Tibial nerve (tissue), 4 donors: ENCODE data around the gene OPCML. TPM values are rescaled to one million over a fixed set of nuclear protein-coding genes. Genes with fewer than 3 reads are reported as not detected.

Experiments
- DNase-seq, 2 donors: peaks; one replicate each; pipeline ENCODE4 v3.0.0-alpha.2; 2019; ENCODE audit warnings: low spot score in 2 of 2
- H3K27ac ChIP-seq, 4 donors: fragments of 200-600 bp; sonication (generic) in 3 of 4; one replicate each; pipeline ENCODE4 v1.5.1; 2017 to 2019; ENCODE audit warnings: mild to moderate bottlenecking in 1 of 4
- H3K27me3 ChIP-seq, 2 donors: fragments of 200-600 bp; sonication (generic) in 1 of 2; one replicate each; pipeline versions ENCODE4 v1.5.1 to v1.6.0; 2017 to 2019
- H3K36me3 ChIP-seq, 3 donors: fragments of 200-600 bp; sonication (generic); one replicate each; pipeline ENCODE4 v1.5.1; 2018 to 2019
- H3K4me1 ChIP-seq, 4 donors: fragments of 200-600 bp; sonication (generic) in 3 of 4; one replicate each; pipeline ENCODE4 v1.5.1; 2017 to 2019
- H3K4me3 ChIP-seq, 4 donors: fragments of 200-600 bp; sonication (generic) in 3 of 4; one replicate each; pipeline ENCODE4 v1.5.1; 2017 to 2019; ENCODE audit warnings: mild to moderate bottlenecking in 1 of 4, moderate library complexity in 1 of 4
- H3K9me3 ChIP-seq, 4 donors: fragments of 200-600 bp; sonication (generic) in 3 of 4; one replicate each; pipeline ENCODE4 v1.5.1; 2017 to 2019
- CTCF ChIP-seq, 5 experiments: fragments of 200-600 bp in 3 of 5; fragments of 450-650 bp in 2 of 5; sonication (generic) in 3 of 5; IDR thresholded peaks; one replicate each; pipeline ENCODE4 v1.5.1; 2016 to 2019; ENCODE audit warnings: antibody characterized with exemption in 5 of 5, mild to moderate bottlenecking in 3 of 5, moderate library complexity in 2 of 5
- EP300 ChIP-seq, 2 donors: sonication (generic); formaldehyde crosslinking; IDR thresholded peaks; one replicate each; pipeline ENCODE4 v1.6.1; 2017; ENCODE audit warnings: antibody characterized with exemption in 2 of 2, mild to moderate bottlenecking in 1 of 2
- POLR2A ChIP-seq, 2 donors: fragments of 450-650 bp; IDR thresholded peaks; one replicate each; pipeline ENCODE4 v1.6.1; 2017; ENCODE audit warnings: antibody characterized with exemption in 2 of 2, mild to moderate bottlenecking in 2 of 2, moderate library complexity in 2 of 2
- WGBS, 2 donors: methylation state at CpG; one replicate each; pipeline ENCODE4 v1.1.5; 2018; 5-methylcytosine and 5-hydroxymethylcytosine counted together
- total RNA-seq, 4 donors: library from RNA; depleted of rRNA; stranded (reverse); fragments of >200 nt; gene quantifications; one replicate each; pipeline ENCODE4 v1.1.0, GENCODE V29; 2016

The OPCML gene
- total RNA-seq, 4 donors from 2014 or later, result 1.0 to 10.8 (median 1.9) TPM

DNA sequence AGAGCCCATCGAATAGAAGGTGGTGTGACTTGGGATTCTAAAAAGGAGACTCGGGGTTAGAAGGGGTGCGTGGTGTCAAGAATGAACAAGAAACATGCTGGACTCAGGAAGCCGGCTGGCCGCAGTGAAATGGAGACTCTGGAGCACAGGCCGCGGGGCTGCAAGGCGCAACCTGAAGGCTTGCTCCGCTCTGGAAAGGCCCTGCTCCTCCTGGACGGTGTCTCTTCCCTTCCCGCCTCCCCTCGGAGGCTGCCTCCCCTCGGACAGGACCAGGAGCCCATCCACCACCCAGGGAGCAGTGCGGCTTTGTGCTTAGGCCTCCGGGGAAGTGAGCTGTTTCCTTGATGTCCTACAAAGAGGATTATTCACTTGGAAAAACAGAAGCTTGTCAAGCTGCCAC, 170.1 kb downstream of the OPCML start:
- DNase-seq, result no peak
- TF ChIP-seq POLR2A (IDR thresholded peaks at IDR 0.05), result no peak
- no peak for TF ChIP-seq CTCF (IDR thresholded peaks at IDR 0.05)
- TF ChIP-seq EP300 (IDR thresholded peaks at IDR 0.05), result no peak
- Histone ChIP-seq H3K36me3 (no peaks in the 10 kb centered on the region), H3K27me3 (no peaks in the 10 kb centered on the region), H3K4me1 (no peaks in the 10 kb centered on the region), H3K27ac (no peak overlapping the region), H3K4me3 (no peak overlapping the region), H3K9me3 (peaks cover 0 to 7% (median 0%) of the 10 kb centered on the region in 4 donors)
- WGBS, 2 donors, result 83 to 86% methylated on average over 15 of the region's 15 CpGs

- Histone ChIP-seq H3K36me3 (no peaks in the 10 kb centered on the region), H3K9me3 (peaks cover 0 to 7% (median 0%) of the 10 kb centered on the region in 4 donors), H3K4me3 (no peak overlapping the region), H3K27ac (no peak overlapping the region), H3K27me3 (no peaks in the 10 kb centered on the region), H3K4me1 (no peaks in the 10 kb centered on the region)
- no peak for DNase-seq
- TF ChIP-seq EP300 (IDR thresholded peaks at IDR 0.05) (no peak), CTCF (IDR thresholded peaks at IDR 0.05) (no peak), POLR2A (IDR thresholded peaks at IDR 0.05) (no peak)
- 91 to 93% methylated on average over 17 to 21 of the region's 21 CpGs for WGBS, 2 donors
Measured at GRCh38 chr11:133361689-133361994, 170.7 kb downstream of the OPCML start.

DNA sequence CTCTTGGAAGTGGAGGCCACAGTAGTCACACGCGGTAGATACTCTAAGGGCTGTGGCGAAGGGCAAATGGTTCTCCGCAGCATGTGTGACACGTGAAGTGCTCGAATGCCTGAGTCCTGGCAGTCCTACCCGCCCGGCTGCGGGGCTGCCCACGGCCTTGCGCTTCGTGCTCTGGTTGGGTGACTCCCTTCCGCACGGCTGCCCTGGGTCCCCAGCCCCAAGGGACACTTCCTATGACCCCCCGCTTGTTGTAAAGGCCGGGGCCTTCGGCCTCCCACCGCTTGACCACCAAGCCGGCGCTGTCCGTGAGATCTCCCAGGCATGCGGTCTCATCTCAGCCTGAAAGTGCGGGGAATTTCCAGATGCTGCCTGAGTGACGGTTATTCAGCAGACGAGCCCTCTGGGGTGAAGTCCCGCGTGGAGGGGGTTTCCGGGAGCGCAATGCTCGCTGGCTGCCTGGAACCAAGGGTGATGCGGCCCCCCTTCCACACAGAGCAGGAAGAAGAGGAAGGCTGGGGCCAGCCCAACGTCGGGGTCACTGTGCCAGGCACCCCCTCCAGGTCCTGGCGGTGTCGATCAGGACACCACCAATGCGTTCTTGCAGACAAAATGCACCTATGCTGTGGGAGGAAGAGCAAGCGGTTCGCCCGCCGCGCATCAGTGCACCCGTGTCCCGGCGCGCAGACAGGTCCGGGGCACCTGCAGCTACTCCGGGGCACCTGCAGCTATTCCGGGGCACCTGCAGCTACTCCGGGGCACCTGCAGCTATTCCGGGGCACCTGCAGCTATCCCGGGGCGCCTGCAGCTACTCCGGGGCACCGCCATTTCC, 171.2 kb downstream of the OPCML start:
- DNase-seq, result no peak
- WGBS, 2 donors, result 90 to 95% methylated on average over 46 to 48 of the region's 54 CpGs
- no peak overlapping the region for H3K4me3 ChIP-seq
- H3K27ac ChIP-seq, result no peak overlapping the region
- peaks cover 0 to 7% (median 0%) of the 10 kb centered on the region in 4 donors for H3K9me3 ChIP-seq
- H3K27me3 ChIP-seq, result no peaks in the 10 kb centered on the region
- TF ChIP-seq CTCF (IDR thresholded peaks at IDR 0.05) (no peak), POLR2A (IDR thresholded peaks at IDR 0.05) (no peak), EP300 (IDR thresholded peaks at IDR 0.05) (no peak)
- no peaks in the 10 kb centered on the region for H3K36me3 ChIP-seq
- no peaks in the 10 kb centered on the region for H3K4me1 ChIP-seq

DNA sequence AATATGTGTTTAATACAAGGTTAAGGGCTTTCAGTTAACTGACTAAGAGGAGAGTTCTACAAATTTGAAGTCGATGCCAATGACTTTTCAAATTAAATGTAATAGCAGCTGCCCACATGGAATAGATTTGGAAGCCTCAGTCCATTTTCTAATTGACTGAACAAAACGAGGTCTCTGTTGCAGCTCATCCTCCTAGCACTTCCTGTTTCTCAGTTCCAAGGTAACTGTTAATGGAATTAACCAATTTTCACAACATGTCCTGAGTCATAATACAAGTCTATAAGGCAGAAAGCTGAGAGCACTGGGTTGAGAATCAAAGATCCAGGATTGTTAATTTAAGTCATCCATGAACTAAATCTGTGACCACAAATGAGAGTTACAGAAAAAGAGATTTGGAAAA, 177.2 kb downstream of the OPCML start:
- DNase-seq, result no peak
- WGBS, 2 donors, result 30 to 44% methylated on average over 2 of the region's 2 CpGs
- TF ChIP-seq CTCF (IDR thresholded peaks at IDR 0.05) (no peak), EP300 (IDR thresholded peaks at IDR 0.05) (no peak), POLR2A (IDR thresholded peaks at IDR 0.05) (no peak)
- H3K4me3 ChIP-seq, result no peak overlapping the region
- H3K27ac ChIP-seq, result no peak overlapping the region
- H3K9me3 ChIP-seq, result no peaks in the 10 kb centered on the region
- no peaks in the 10 kb centered on the region for H3K4me1 ChIP-seq
- no peaks in the 10 kb centered on the region for H3K27me3 ChIP-seq
- H3K36me3 ChIP-seq, result no peaks in the 10 kb centered on the region

DNA sequence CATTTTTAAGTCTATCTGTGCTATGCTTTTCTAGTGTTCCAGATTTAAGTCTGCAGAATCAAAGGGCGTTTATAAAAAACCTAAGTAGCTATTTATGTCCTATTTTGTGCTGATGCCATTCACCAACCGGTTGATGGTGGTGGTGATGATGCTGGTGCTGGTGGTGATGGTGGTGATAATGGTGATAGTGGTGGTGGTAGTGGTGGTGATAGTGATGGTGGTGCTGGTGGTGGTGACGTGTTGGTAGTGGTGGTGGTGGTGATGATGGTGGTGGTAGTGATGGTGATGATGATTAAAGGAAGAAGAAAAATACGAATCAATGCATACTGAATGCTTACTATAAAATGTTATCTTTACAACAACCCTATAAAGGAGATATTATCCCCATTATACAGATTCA, 178.2 kb downstream of the OPCML start:
- H3K36me3 ChIP-seq, result no peaks in the 10 kb centered on the region
- WGBS, 2 donors, result 93 to 95% methylated on average over 4 of the region's 4 CpGs
- DNase-seq, result no peak
- H3K4me1 ChIP-seq, result no peaks in the 10 kb centered on the region
- no peaks in the 10 kb centered on the region for H3K27me3 ChIP-seq
- H3K9me3 ChIP-seq, result no peaks in the 10 kb centered on the region
- no peak overlapping the region for H3K4me3 ChIP-seq
- no peak overlapping the region for H3K27ac ChIP-seq
- TF ChIP-seq EP300 (IDR thresholded peaks at IDR 0.05), result no peak
- TF ChIP-seq POLR2A (IDR thresholded peaks at IDR 0.05), result no peak
- no peak for TF ChIP-seq CTCF (IDR thresholded peaks at IDR 0.05)
